Measurements from ENCODE around the gene DNAH14. TPM values are rescaled to one million over a fixed set of nuclear protein-coding genes. Genes with fewer than 3 reads are reported as not detected.

The DNAH14 gene
- total and polyA plus RNA-seq, 2 of the 8 experiments (the other 6 are each of a cell fraction or from before 2014, with no cell fraction given): 8.4 to 40.7 TPM

GRCh38 chr1:225368036-225368552, 438.6 kb downstream of the DNAH14 start (continued):
- no peak for TF ChIP-seq HDAC6 (IDR thresholded peaks at IDR 0.05; ENCODE audit: low read depth, low read length)

Measured in H1 (cell line).